Measurements from ENCODE around the gene C3. TPM values are rescaled to one million over a fixed set of nuclear protein-coding genes. Genes with fewer than 3 reads are reported as not detected.

Gene C3
- total RNA-seq, 1 experiment from 2014 or later, result 5.0 TPM

DNA sequence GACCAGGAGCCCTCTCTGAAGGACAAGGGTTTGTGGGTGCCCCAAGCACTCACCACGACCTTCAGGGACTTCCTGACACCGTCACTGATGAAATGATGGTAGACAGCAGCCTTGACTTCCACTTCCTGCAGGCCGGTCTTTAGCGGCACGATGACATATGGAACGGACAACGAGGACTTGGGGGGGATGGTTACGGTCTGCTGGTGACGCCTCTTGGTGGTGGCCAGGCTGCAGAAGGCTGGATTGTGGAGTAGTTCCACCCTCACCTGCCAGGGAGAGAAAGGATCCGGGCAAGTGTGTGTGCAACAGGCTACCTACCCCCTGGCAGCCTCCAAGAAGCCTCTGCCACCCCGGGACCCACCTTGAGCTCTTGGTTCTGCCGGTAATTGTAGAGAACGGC lies 23.2 kb downstream of the C3 start:
- no peaks in the 10 kb centered on the region for H3K4me1 ChIP-seq (ENCODE audit: control insufficient read depth, insufficient read depth, low read length)
- no peak for ATAC-seq
- BruUV-seq (replicated peaks), result no TSS peak
- H3K36me3 ChIP-seq (ENCODE audit: control insufficient read depth, insufficient read depth, low read length), result no peaks in the 10 kb centered on the region
- H3K4me3 ChIP-seq (ENCODE audit: low read depth in 2 of 2, low read length in 2 of 2), result no peak overlapping the region
- ChIA-PET POLR2A (interaction anchor here (0.6 kb wide), 1 partner anchor 660 kb away, joined by 6 read pairs; no protein-coding TSS in a partner anchor), CTCF (no interaction called here)
- no peaks in the 10 kb centered on the region for H3K9me3 ChIP-seq (ENCODE audit: control insufficient read depth, insufficient read depth, low read depth, low read length)
- no peak for DNase-seq (ENCODE audit: low read depth, low spot score)
- in situ Hi-C loops (cut with HindIII; ENCODE audit: low pct_unique_long_range_greater_than_20kb, low sequenced_read_pairs), result no loop called here
- H3K27ac ChIP-seq (ENCODE audit: low read length), result no peak overlapping the region
- no peaks in the 10 kb centered on the region for H3K27me3 ChIP-seq (ENCODE audit: control insufficient read depth, insufficient read depth, low read length)
- intact Hi-C loops (cut with micrococcal nuclease; ENCODE audit: unreplicated experiment), result no loop called here
- no peak for TF ChIP-seq TCF7L2 (IDR thresholded peaks at IDR 0.05; ENCODE audit: low read depth, low read length)
- no peak for TF ChIP-seq POLR2AphosphoS5 (IDR thresholded peaks at IDR 0.05; ENCODE audit: low read depth, low read length)
- TF ChIP-seq SIN3A (IDR thresholded peaks at IDR 0.05; ENCODE audit: borderline replicate concordance, insufficient read depth, low read depth, low read length), result no peak
- TF ChIP-seq, protein P1, sequence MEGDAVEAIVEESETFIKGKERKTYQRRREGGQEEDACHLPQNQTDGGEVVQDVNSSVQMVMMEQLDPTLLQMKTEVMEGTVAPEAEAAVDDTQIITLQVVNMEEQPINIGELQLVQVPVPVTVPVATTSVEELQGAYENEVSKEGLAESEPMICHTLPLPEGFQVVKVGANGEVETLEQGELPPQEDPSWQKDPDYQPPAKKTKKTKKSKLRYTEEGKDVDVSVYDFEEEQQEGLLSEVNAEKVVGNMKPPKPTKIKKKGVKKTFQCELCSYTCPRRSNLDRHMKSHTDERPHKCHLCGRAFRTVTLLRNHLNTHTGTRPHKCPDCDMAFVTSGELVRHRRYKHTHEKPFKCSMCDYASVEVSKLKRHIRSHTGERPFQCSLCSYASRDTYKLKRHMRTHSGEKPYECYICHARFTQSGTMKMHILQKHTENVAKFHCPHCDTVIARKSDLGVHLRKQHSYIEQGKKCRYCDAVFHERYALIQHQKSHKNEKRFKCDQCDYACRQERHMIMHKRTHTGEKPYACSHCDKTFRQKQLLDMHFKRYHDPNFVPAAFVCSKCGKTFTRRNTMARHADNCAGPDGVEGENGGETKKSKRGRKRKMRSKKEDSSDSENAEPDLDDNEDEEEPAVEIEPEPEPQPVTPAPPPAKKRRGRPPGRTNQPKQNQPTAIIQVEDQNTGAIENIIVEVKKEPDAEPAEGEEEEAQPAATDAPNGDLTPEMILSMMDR (IDR thresholded peaks at IDR 0.05), result no peak
- TF ChIP-seq, protein P2, sequence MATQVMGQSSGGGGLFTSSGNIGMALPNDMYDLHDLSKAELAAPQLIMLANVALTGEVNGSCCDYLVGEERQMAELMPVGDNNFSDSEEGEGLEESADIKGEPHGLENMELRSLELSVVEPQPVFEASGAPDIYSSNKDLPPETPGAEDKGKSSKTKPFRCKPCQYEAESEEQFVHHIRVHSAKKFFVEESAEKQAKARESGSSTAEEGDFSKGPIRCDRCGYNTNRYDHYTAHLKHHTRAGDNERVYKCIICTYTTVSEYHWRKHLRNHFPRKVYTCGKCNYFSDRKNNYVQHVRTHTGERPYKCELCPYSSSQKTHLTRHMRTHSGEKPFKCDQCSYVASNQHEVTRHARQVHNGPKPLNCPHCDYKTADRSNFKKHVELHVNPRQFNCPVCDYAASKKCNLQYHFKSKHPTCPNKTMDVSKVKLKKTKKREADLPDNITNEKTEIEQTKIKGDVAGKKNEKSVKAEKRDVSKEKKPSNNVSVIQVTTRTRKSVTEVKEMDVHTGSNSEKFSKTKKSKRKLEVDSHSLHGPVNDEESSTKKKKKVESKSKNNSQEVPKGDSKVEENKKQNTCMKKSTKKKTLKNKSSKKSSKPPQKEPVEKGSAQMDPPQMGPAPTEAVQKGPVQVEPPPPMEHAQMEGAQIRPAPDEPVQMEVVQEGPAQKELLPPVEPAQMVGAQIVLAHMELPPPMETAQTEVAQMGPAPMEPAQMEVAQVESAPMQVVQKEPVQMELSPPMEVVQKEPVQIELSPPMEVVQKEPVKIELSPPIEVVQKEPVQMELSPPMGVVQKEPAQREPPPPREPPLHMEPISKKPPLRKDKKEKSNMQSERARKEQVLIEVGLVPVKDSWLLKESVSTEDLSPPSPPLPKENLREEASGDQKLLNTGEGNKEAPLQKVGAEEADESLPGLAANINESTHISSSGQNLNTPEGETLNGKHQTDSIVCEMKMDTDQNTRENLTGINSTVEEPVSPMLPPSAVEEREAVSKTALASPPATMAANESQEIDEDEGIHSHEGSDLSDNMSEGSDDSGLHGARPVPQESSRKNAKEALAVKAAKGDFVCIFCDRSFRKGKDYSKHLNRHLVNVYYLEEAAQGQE (IDR thresholded peaks at IDR 0.05; ENCODE audit: insufficient read depth in 1 of 2, low read depth in 2 of 2, low read length in 1 of 2), result no peak

DNA sequence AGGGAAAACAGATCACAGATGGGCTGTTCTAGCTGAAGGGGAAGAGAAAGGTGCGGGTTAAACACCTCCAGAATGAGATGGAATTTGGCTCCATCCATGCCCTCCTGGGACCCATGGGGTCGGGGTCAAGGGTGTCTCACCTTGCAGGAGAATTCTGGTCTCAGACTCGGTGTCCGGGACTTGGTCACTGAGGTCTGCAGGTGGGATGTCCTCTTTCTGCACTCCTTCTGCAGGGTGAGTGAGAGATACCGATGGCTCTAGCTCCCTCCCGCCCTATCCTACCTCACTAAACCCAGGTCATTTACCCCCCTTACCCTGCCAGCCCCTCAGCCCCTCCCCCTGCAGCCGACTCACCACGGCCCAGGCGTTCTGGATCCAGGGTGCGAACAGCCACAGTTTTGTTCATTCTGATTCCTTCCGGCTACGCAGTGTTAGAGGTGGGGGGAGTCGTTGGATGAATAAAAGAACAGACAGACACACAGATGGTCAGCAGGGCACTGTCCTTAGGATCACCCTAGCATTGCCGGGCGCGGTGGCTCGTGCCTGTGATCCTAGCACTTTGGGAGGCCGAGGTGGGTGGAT lies 24.1 kb downstream of the C3 start:
- Histone ChIP-seq H3K36me3 (ENCODE audit: control insufficient read depth, insufficient read depth, low read length) (no peaks in the 10 kb centered on the region), H3K9me3 (ENCODE audit: control insufficient read depth, insufficient read depth, low read depth, low read length) (no peaks in the 10 kb centered on the region), H3K4me3 (ENCODE audit: low read depth in 2 of 2, low read length in 2 of 2) (no peak overlapping the region), H3K4me1 (ENCODE audit: control insufficient read depth, insufficient read depth, low read length) (no peaks in the 10 kb centered on the region), H3K27me3 (ENCODE audit: control insufficient read depth, insufficient read depth, low read length) (no peaks in the 10 kb centered on the region), H3K27ac (ENCODE audit: low read length) (no peak overlapping the region)
- intact Hi-C loops (cut with micrococcal nuclease; ENCODE audit: unreplicated experiment) (no loop called here), in situ Hi-C loops (cut with HindIII; ENCODE audit: low pct_unique_long_range_greater_than_20kb, low sequenced_read_pairs) (no loop called here)
- DNase-seq (ENCODE audit: low read depth, low spot score), result no peak
- BruUV-seq (replicated peaks), result no TSS peak
- ChIA-PET POLR2A (no interaction called here), CTCF (no interaction called here)
- no peak for ATAC-seq
- TF ChIP-seq SIN3A (IDR thresholded peaks at IDR 0.05; ENCODE audit: borderline replicate concordance, insufficient read depth, low read depth, low read length) (no peak), POLR2AphosphoS5 (IDR thresholded peaks at IDR 0.05; ENCODE audit: low read depth, low read length) (no peak), TCF7L2 (IDR thresholded peaks at IDR 0.05; ENCODE audit: low read depth, low read length) (no peak)
- TF ChIP-seq, protein P2 (IDR thresholded peaks at IDR 0.05; ENCODE audit: insufficient read depth in 1 of 2, low read depth in 2 of 2, low read length in 1 of 2), result no peak
- TF ChIP-seq, protein P1 (IDR thresholded peaks at IDR 0.05), result no peak

All from Panc1 (cell line).